Activated T-helper 2 cell treated with anti-CD3 and anti-CD28 coated beads, Interferon-gamma antibody, Interleukin-2, Interleukin-4, amounts not matched to agents 10 μg/mL and 5 μg/mL and 100 μg/mL, durations not matched to agents 14 hours and 24 hours and 36 hours (primary cell): ENCODE measurements around the gene COX7B2. TPM values are rescaled to one million over a fixed set of nuclear protein-coding genes. Genes with fewer than 3 reads are reported as not detected.

Experiments used
- DNase-seq: peaks from one replicate; pipeline ENCODE4 v3.0.0; 2021; ENCODE audit warnings: low spot score
- H3K27ac Mint-ChIP-seq: one replicate; pipeline ENCODE4 v1.8.0; 2021; ENCODE audit warnings: mixed read lengths
- H3K27me3 Mint-ChIP-seq: one replicate; pipeline ENCODE4 v1.8.0; 2021; ENCODE audit warnings: low read depth, mixed read lengths
- H3K36me3 Mint-ChIP-seq: one replicate; pipeline ENCODE4 v1.8.0; 2021; ENCODE audit warnings: low read depth, mixed read lengths
- H3K4me1 Mint-ChIP-seq: one replicate; pipeline ENCODE4 v1.8.0; 2021; ENCODE audit warnings: low read depth, mixed read lengths
- H3K4me3 Mint-ChIP-seq: one replicate; pipeline ENCODE4 v1.8.0; 2021; ENCODE audit warnings: low read depth, mild to moderate bottlenecking, moderate library complexity, mixed read lengths
- H3K9me3 Mint-ChIP-seq: one replicate; pipeline ENCODE4 v1.8.0; 2021; ENCODE audit warnings: mixed read lengths
- intact Hi-C: fragments of 100-400 bp; cut with micrococcal nuclease; formaldehyde crosslinking; loops from one replicate; pipeline ENCODE4 v1.15.1; 2023
- total RNA-seq: library from RNA; stranded (reverse); gene quantifications from 2 replicates; pipeline ENCODE4 v1.2.3, GENCODE V29; 2022

The COX7B2 gene
- total RNA-seq, 1 donor from 2014 or later = not detected

- no peaks in the 10 kb centered on the region for H3K36me3 Mint-ChIP-seq
- H3K4me3 Mint-ChIP-seq = no peak overlapping the region
- no peak for DNase-seq
- H3K27me3 Mint-ChIP-seq = no peaks in the 10 kb centered on the region
- H3K4me1 Mint-ChIP-seq = no peaks in the 10 kb centered on the region
- H3K9me3 Mint-ChIP-seq = no peaks in the 10 kb centered on the region
- no peak overlapping the region for H3K27ac Mint-ChIP-seq
- intact Hi-C loops = no loop called here
Measured at GRCh38 chr4:46804781-46805413, 104.1 kb downstream of the COX7B2 start.

GRCh38 chr4:46793036-46793435 is 116.0 kb downstream of the COX7B2 start:
- H3K4me1 Mint-ChIP-seq = no peaks in the 10 kb centered on the region
- intact Hi-C loops = no loop called here
- no peaks in the 10 kb centered on the region for H3K27me3 Mint-ChIP-seq
- no peak overlapping the region for H3K4me3 Mint-ChIP-seq
- H3K36me3 Mint-ChIP-seq = no peaks in the 10 kb centered on the region
- H3K27ac Mint-ChIP-seq = no peak overlapping the region
- peaks cover 9% of the 10 kb centered on the region for H3K9me3 Mint-ChIP-seq
- no peak for DNase-seq

- intact Hi-C loops = no loop called here
- no peak overlapping the region for H3K27ac Mint-ChIP-seq
- no peaks in the 10 kb centered on the region for H3K36me3 Mint-ChIP-seq
- H3K4me1 Mint-ChIP-seq = no peaks in the 10 kb centered on the region
- no peaks in the 10 kb centered on the region for H3K27me3 Mint-ChIP-seq
- no peak for DNase-seq
- H3K4me3 Mint-ChIP-seq = no peak overlapping the region
- peaks cover 5% of the 10 kb centered on the region for H3K9me3 Mint-ChIP-seq
Measured at GRCh38 chr4:46781434-46782092, 127.5 kb downstream of the COX7B2 start.

DNA sequence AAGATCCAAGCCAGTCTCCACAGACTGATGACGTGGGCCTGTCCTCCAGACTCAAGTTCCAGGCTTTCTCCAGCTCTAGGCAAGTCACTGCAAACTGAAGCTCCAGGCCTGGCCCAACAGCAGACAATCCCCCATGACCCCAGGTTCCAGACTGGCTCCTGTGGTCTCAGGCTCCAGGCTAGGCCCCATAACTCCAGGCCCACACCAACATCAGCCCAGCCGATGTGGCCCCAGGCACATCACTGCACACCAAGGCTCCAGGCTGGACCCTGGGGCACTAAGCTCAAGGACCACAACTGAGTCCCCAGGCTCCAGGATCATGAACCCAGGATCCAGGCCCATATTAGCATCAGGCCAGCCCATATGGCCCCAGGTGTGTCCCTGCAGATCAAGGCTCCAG is 143.6 kb downstream of the COX7B2 start:
- peaks cover 9% of the 10 kb centered on the region for H3K9me3 Mint-ChIP-seq
- no peaks in the 10 kb centered on the region for H3K4me1 Mint-ChIP-seq
- H3K27ac Mint-ChIP-seq = no peak overlapping the region
- no peak for DNase-seq
- H3K36me3 Mint-ChIP-seq = no peaks in the 10 kb centered on the region
- no peaks in the 10 kb centered on the region for H3K27me3 Mint-ChIP-seq
- no peak overlapping the region for H3K4me3 Mint-ChIP-seq
- intact Hi-C loops = no loop called here

- Mint-ChIP-seq H3K27ac (no peak overlapping the region), H3K4me1 (no peaks in the 10 kb centered on the region), H3K4me3 (no peak overlapping the region), H3K9me3 (peaks cover 26% of the 10 kb centered on the region), H3K27me3 (no peaks in the 10 kb centered on the region), H3K36me3 (no peaks in the 10 kb centered on the region)
- intact Hi-C loops = no loop called here
- no peak for DNase-seq
Measured at GRCh38 chr4:46730075-46730474, 179.0 kb downstream of the COX7B2 start.

DNA sequence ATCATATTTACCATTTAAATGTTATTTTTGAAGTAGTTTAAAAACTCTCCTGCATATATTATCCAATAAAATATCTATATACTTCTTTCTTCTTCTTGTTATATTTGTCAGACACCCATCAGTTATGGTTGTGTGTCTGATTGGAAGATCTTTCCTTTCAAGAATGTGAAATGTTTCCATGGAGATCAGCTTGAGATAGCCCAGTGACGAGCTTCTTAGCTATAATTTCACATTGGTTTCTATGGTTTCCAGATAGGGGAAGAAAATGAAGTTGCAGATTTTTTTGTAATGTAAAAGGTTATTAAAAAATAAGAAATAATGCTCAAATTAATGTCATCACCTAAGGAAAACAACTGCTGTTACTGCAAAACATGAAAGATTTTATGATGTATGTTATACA is 189.0 kb downstream of the COX7B2 start:
- Mint-ChIP-seq H3K9me3 (peaks cover 6% of the 10 kb centered on the region), H3K4me3 (no peak overlapping the region), H3K4me1 (no peaks in the 10 kb centered on the region), H3K27ac (no peak overlapping the region), H3K36me3 (no peaks in the 10 kb centered on the region), H3K27me3 (no peaks in the 10 kb centered on the region)
- intact Hi-C loops = no loop called here
- no peak for DNase-seq

DNA sequence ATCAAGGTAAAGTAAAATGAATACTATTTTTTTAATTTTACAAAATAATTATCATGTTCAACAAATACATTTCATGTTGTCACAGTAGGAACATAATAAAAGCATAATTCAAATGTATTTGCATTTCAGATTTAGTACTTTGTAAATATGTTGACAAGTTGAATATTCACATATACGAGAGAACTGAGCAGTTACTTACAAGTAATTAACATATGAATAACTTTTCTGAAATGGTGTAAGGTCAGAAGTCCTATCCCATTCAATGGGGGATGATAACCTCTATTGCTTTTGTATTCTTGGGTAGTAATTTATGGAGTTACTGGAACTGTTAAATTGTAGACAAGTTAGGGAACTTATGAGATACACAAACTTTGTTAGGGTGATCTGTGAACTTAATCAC is 191.1 kb downstream of the COX7B2 start:
- DNase-seq = no peak
- Mint-ChIP-seq H3K27me3 (no peaks in the 10 kb centered on the region), H3K36me3 (no peaks in the 10 kb centered on the region), H3K27ac (no peak overlapping the region), H3K4me1 (no peaks in the 10 kb centered on the region), H3K4me3 (no peak overlapping the region), H3K9me3 (peaks cover 3% of the 10 kb centered on the region)
- intact Hi-C loops = no loop called here

- no peaks in the 10 kb centered on the region for H3K27me3 Mint-ChIP-seq
- no peak overlapping the region for H3K4me3 Mint-ChIP-seq
- H3K27ac Mint-ChIP-seq = no peak overlapping the region
- H3K4me1 Mint-ChIP-seq = no peaks in the 10 kb centered on the region
- H3K36me3 Mint-ChIP-seq = no peaks in the 10 kb centered on the region
- DNase-seq = no peak
- H3K9me3 Mint-ChIP-seq = no peaks in the 10 kb centered on the region
- intact Hi-C loops = no loop called here
Measured at GRCh38 chr4:46715468-46715867, 193.6 kb downstream of the COX7B2 start.

GRCh38 chr4:46698891-46699290 is 210.2 kb downstream of the COX7B2 start:
- Mint-ChIP-seq H3K4me3 (no peak overlapping the region), H3K9me3 (peaks cover 35% of the 10 kb centered on the region), H3K36me3 (no peaks in the 10 kb centered on the region), H3K27ac (no peak overlapping the region), H3K27me3 (no peaks in the 10 kb centered on the region), H3K4me1 (no peaks in the 10 kb centered on the region)
- intact Hi-C loops = no loop called here
- DNase-seq = no peak

Other genes starting within 250 kb of the COX7B2 start
- gene GABRA4, start 84.3 kb upstream of the COX7B2 start, total RNA-seq = not detected in 2 replicates
- not detected in 2 replicates for gene GABRB1, start 122.3 kb upstream of the COX7B2 start, total RNA-seq